GM18861 (cell line): ENCODE data around the gene DEPDC1B.
"Not testable (repeated sequence)": the region's sequence is repeated elsewhere in the genome, so short reads cannot be mapped to it uniquely, and the experiment has no call there.

Experiments used
- ATAC-seq: cut with Tn5 transposase; IDR thresholded peaks from one replicate; pipeline ENCODE4 v1.9.1; 2021; ENCODE audit not compliant: unreplicated experiment

The DEPDC1B gene

GRCh38 chr5:60700416-60700757, 421 bp upstream of the DEPDC1B start:
- peak; percentile 9 for ATAC-seq

- ATAC-seq, result no peak
These were observed 718 bp downstream of the DEPDC1B start for GRCh38 chr5:60699288-60699608.

GRCh38 chr5:60698336-60698735, 1.6 kb downstream of the DEPDC1B start:
- no peak for ATAC-seq

GRCh38 chr5:60690326-60690725, 9.6 kb downstream of the DEPDC1B start:
- no peak for ATAC-seq

GRCh38 chr5:60688980-60689379, 11.0 kb downstream of the DEPDC1B start:
- no peak for ATAC-seq

- ATAC-seq, result peak; percentile 98
These were observed 11.8 kb downstream of the DEPDC1B start for GRCh38 chr5:60687927-60688720.

GRCh38 chr5:60686157-60686556, 13.8 kb downstream of the DEPDC1B start:
- ATAC-seq, result no peak

GRCh38 chr5:60685700-60686099, 14.3 kb downstream of the DEPDC1B start:
- ATAC-seq, result no peak

GRCh38 chr5:60685028-60685427, 14.9 kb downstream of the DEPDC1B start:
- ATAC-seq, result no peak

GRCh38 chr5:60682007-60682406, 18.0 kb downstream of the DEPDC1B start:
- ATAC-seq, result not testable (repeated sequence)

- ATAC-seq, result no peak
These were observed 20.1 kb downstream of the DEPDC1B start for GRCh38 chr5:60679816-60680215.

- peak; percentile 60 for ATAC-seq
These were observed 21.9 kb downstream of the DEPDC1B start for GRCh38 chr5:60677850-60678664.

GRCh38 chr5:60675286-60675685, 24.7 kb downstream of the DEPDC1B start:
- ATAC-seq, result no peak

GRCh38 chr5:60674251-60675069, 25.5 kb downstream of the DEPDC1B start:
- ATAC-seq, result no peak

GRCh38 chr5:60673334-60673733, 26.6 kb downstream of the DEPDC1B start:
- no peak for ATAC-seq

GRCh38 chr5:60672693-60673264, 27.2 kb downstream of the DEPDC1B start:
- no peak for ATAC-seq

- ATAC-seq, result no peak
These were observed 27.9 kb downstream of the DEPDC1B start for GRCh38 chr5:60671899-60672692.

GRCh38 chr5:60670749-60671148, 29.2 kb downstream of the DEPDC1B start:
- no peak for ATAC-seq

- no peak for ATAC-seq
These were observed 31.2 kb downstream of the DEPDC1B start for GRCh38 chr5:60668686-60669304.
